Endometrial microvascular endothelial cells (primary cell): Measurements from ENCODE around the gene ANKRD52. TPM values are rescaled to one million over a fixed set of nuclear protein-coding genes. Genes with fewer than 3 reads are reported as not detected.

Source experiments
- in situ Hi-C: cut with HindIII; loops from 2 replicates; pipeline ENCODE4 v1.10.0; 2017; ENCODE audit warnings: low sequenced_read_pairs, low pct_unique_long_range_greater_than_20kb; ENCODE audit errors: inconsistent ontology term
- total RNA-seq: library from RNA; depleted of rRNA; stranded (reverse); fragments of >200 nt; gene quantifications from one replicate; pipeline ENCODE4 v1.2.3, GENCODE V29; 2015; ENCODE audit errors: inconsistent ontology term

ANKRD52 gene
- total RNA-seq, 1 donor from 2014 or later: 20.3 TPM

- in situ Hi-C loops: no loop called here
These were observed 68.1 kb downstream of the ANKRD52 start for GRCh38 chr12:56189918-56190694.

GRCh38 chr12:56189099-56189917 is 68.9 kb downstream of the ANKRD52 start, which contains the start of gene SMARCC2:
TSS of gene SMARCC2 (minus strand) at chr12:56189483. CDS start at chr12:56189461, 22 bp downstream.
- in situ Hi-C loops: no loop called here

GRCh38 chr12:56188778-56189098 is 69.4 kb downstream of the ANKRD52 start:
- in situ Hi-C loops: no loop called here

GRCh38 chr12:56188131-56188777 is 69.9 kb downstream of the ANKRD52 start:
- in situ Hi-C loops: no loop called here

Other genes with a start within 250 kb of the ANKRD52 start
- 1.0 TPM for gene IKZF4, start 237.3 kb downstream of the ANKRD52 start, total RNA-seq
- 1,767 TPM for gene RPS26, start 216.5 kb downstream of the ANKRD52 start, total RNA-seq
- not detected for gene ERBB3, start 178.2 kb downstream of the ANKRD52 start, total RNA-seq
- gene PA2G4, start 153.8 kb downstream of the ANKRD52 start, total RNA-seq: 226 TPM
- gene RPL41, start 141.8 kb downstream of the ANKRD52 start, total RNA-seq: 2,640 TPM
- 3.0 TPM for gene ZC3H10, start 140.1 kb downstream of the ANKRD52 start, total RNA-seq
- gene ESYT1, start 130.1 kb downstream of the ANKRD52 start, total RNA-seq: 193 TPM
- 121 TPM for gene MYL6B, start 105.8 kb downstream of the ANKRD52 start, total RNA-seq
- gene MYL6, start 100.0 kb downstream of the ANKRD52 start, total RNA-seq: 2,953 TPM
- gene SMARCC2, start 68.9 kb downstream of the ANKRD52 start, total RNA-seq: 43.6 TPM
- gene RNF41, start 36.5 kb downstream of the ANKRD52 start, total RNA-seq: 57.4 TPM
- gene NABP2, start 34.0 kb downstream of the ANKRD52 start, total RNA-seq: 60.3 TPM
- 3.7 TPM for gene SLC39A5, start 28.3 kb downstream of the ANKRD52 start, total RNA-seq
- gene COQ10A, start 8.6 kb upstream of the ANKRD52 start, total RNA-seq: 10.8 TPM
- 257 TPM for gene CS, start 41.9 kb upstream of the ANKRD52 start, total RNA-seq
- gene CNPY2, start 57.6 kb upstream of the ANKRD52 start, total RNA-seq: 105 TPM
- 5.0 TPM for gene PAN2, start 75.6 kb upstream of the ANKRD52 start, total RNA-seq
- gene IL23A, start 80.5 kb upstream of the ANKRD52 start, total RNA-seq: not detected
- gene STAT2, start 101.7 kb upstream of the ANKRD52 start, total RNA-seq: 66.7 TPM
- not detected for gene APOF, start 104.5 kb upstream of the ANKRD52 start, total RNA-seq
- 24.3 TPM for gene TIMELESS, start 191.0 kb upstream of the ANKRD52 start, total RNA-seq
- not detected for gene MIP, start 196.3 kb upstream of the ANKRD52 start, total RNA-seq
- 4.7 TPM for gene SPRYD4, start 210.2 kb upstream of the ANKRD52 start, total RNA-seq
- not detected for gene GLS2, start 229.8 kb upstream of the ANKRD52 start, total RNA-seq